Fibroblast of skin of abdomen (primary cell): Measurements from ENCODE around the gene THRB.

ENCODE experiments used
- DNase-seq: peaks from one replicate; pipeline ENCODE4 v3.0.0-alpha.2; 2013

THRB gene

DNA sequence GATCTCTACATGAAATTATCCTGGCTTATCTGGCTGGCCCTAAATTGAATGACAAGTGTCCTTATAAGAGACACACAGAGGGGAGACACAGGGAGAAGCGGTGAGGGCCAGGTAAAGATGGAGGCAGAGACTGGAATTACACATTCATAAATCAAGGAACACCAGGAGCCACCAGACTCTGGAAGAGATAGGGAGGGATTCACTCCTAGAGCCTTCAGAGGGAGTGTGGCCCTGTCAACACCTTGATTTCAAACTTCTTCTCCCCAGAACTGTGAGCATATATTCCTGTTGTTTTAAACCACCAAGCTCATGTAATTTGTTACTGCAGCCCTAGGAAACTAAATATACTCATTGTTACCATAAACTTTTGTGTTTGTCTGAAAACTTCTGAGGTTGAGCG lies 193.7 kb downstream of the THRB start:
- no peak for DNase-seq

DNA sequence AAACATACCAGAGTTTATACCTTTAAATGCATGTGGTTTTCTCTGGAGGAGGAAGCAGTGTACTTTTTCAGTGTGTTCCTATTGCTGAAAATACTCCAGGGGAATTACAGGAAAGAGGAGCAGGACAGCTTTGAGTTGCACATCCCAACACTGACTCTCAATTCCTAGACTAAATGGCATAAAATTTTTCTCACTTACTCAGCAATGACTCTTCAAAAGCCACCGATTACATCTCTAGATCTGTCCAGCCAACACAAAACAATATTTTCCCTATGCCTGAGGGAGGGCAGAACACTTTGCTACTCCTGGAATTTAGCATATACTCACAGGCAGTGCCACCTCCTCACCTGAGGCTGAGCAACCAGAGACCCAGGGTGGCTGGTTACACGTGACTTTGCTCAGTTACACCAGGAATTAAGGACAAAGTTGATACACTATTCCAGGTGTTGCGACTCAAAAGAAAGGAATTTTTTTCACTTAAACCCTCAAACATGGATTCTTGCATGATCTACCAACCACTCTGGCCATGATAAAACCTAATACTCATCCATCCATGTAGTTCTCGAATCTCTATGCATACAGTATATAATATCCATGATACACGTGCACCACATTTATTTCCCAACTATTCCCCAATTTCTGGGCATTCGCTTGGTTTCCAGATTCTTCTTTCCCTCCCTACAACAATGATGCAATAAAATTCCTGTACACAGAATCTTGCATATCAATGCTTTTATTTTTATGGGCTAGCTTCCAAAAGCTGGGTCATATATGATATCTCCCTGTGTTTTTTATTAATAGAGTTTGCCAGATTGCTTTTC lies 194.6 kb downstream of the THRB start:
- peak; percentile 89 for DNase-seq

DNA sequence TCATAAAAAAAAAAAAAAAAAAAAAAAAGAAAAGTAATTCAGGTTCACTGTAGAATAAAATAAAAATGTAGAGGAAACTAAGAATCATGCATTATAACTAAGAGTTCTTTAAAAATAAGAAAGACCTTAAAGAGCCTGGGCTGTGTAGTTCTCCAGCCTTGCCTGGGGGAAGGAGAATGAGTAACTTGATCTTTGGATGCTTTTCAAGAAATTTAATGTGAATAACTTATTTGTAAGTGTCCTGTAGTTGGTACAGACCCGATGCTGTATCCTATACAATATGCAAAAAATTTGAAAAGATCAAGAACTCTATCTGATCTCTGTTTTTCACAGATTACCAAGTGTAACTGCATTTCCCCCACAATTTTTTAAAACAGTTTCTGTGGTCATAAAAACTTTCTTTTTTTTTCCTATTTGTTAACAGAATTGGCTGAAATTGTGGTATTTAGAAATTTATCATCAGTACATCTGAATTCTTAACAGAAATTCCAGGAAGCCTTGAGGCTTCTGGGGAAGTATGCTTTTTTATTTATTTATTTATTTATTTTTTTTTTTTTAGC lies 195.3 kb downstream of the THRB start:
- no peak for DNase-seq

DNA sequence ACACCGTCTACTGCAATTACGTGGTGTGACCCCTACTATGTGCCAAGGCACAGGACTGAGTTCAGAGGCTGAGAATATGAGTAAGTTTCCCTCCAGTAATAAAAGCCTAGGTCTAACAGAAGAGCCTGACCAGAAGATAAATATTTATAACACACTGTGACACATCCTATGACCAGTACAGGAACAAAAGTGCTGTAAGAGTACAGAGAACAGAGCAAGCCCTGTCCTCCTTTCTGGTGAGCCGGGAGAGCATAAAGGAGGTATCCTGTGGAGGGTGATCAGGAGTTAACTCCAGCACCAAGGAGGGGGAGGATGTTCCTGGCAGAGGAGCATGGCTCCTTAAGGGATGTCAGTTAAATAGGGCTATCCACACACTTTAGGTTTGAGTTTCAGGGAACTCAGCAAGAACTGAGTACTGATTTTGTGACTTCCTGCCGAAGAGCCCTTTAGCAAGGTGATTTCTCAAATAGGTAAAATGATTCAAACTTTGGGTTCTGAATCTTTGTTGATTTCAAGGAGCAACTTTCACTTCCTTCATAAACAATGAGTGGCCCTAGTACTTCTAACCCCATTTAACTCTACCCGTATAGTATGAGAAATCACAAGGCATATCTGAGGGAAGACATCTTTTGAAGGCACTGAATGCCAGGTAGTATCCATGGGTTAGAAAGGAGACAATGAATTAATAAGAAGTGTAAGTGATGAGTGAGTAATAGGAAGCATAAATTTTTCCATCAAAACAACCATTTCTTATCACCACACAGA lies 198.0 kb downstream of the THRB start:
- DNase-seq, result no peak

DNA sequence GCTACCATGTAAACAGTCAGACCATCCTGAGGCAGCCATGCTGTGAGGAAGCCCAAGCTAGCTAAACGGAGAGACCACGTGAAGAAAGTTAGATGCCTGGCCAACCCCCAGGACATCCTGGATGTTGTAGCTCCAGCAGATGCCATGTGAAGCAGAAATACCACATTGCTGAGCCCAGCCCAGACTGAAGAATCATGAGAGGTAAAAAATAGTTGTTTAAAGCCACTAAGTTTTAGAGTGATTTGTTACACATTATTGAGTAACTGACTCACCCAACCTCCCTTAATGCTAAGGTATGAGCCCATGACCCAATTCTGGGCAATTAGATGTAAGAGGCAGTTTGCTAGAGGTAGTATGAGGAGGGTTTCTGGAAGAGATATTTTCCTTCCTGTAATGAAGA lies 200.5 kb downstream of the THRB start:
- peak; percentile 14 for DNase-seq

DNA sequence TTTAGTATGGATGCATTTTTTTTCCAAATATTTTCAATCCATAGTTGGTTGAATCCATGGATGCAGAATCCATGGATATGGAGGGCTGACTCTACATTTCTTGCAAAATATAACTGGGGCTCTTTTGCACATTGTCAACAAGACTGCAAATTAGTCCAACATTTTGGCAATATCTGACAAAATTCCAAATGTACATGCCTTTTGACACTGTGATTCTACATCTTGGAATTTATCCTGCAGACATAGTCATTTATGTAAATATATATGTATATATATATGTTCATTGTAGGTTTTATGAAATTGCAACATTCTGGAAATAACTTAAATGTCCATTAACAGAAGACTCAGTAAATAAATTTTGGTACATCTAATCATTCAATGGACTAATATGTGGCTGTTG lies 203.0 kb downstream of the THRB start:
- peak; percentile 48 for DNase-seq

DNA sequence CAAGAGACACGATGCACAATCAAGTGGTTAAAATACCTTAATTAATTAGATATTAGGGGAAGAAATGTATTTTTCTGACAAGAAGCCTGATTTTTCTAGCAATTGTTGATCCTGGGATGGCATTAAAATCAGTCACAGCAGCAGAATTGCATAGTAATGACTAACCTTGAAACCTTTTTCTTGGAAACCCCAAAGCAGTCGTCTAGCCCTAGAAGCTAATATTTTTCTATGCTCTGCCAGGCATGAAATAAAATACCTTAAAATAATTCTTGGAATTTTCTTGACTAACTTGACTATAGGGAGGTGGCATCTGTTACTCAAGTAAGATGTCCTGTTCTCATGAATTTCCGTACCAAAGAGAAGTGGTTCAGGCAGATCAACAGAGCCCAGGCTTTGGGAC lies 204.1 kb downstream of the THRB start:
- peak; percentile 37 for DNase-seq

DNA sequence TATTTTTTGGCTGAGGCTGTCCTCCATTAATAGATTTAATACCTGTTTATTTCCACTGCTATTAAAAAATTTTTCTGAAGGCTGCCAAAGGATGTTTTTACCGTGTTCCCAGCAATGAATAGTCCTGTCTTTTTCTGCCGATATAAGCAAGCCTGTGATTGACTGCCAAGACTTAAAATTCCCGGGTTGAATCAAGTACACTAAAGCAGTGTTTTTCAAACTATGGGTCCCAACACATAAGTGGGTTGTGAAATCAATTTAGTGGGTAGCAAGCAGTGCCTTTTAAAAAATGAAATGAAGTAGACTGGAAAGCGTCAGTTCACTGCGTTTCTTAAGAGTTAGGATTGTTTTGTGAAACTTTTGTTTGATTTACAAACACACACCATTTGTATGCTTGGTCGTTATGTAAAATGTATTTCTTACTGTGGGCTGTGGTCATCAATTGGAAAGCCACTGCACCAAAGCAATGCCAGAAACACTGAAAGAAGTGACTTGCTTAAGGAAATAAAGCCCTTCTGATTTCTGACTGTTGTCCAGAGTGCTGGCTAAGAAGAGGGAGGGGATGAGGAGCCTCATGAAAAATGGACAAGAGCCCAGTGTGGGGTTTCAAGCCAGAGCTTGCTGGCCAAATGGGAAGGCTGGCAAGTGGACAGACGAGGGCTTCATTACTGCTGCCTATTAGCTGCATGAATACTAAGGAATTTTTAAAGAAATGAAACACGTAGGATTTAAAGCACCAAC lies 206.0 kb downstream of the THRB start:
- no peak for DNase-seq

DNA sequence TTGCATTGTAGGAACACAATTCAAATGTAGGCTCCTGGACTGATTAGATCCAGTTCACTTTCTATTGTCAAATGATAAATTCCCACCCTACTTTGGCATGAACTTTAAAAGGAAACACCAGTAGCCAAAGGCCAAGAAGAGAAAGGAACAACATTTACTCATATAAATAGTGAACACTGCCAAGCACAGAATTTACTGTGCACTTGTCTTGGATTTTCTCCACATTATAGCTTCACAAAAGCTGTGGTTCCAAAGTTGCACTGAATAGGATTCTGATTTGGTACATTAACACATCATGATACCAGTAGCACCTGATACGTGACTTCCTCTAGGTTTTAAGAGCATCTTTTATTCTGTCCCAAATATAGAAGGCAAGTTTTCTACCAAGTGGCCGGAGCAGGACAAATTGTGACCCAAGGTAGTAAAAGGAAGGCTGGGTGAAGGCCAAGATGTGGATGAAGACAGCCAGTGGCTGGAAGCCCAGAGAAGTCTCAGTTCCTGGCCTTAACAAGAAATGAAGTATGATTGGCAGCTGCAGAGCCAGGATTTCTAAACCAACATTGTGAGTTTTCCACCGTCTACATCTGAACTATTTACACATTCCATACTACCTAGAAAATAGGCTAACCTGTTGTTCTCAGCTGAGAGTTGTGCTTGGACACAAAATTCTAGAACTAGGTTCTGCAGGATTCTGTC lies 206.7 kb downstream of the THRB start:
- DNase-seq, result no peak

DNA sequence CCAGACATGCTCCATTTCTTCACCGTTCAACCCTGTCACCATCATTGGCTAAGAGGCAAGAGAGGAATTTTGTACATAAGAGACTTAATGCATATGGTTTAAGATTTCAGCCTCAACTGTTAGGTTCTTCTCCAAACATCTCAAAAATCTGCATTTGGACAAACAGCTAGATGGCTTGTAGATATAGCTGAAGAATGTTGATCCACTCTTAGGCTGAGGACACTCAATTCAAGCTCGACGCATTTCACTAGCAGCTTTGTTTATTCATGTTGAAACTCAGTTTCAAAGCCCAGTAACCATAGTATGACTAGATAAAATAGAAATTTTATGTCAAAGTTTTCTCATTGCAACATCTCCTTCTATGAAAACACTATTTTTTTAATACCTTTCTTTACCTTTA lies 208.2 kb downstream of the THRB start:
- no peak for DNase-seq

DNA sequence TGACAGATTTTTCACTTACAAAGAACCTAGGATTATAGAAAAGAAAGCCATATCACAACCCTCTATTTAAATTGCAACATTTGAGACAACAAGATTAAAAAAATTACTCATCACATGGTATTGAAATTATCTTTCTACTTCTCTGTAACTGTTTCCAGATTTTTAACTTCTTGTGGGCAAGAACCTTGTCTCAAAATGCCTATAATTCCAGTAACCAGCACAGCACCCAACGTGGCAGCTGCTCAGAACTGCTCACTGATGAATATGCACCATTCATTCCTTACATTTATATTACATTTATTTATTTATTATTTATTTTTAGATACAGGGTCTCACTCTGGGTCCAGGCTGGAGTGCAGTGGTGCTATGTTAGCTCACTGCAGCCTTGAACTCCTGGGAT lies 216.1 kb downstream of the THRB start:
- DNase-seq, result peak; percentile 67

DNA sequence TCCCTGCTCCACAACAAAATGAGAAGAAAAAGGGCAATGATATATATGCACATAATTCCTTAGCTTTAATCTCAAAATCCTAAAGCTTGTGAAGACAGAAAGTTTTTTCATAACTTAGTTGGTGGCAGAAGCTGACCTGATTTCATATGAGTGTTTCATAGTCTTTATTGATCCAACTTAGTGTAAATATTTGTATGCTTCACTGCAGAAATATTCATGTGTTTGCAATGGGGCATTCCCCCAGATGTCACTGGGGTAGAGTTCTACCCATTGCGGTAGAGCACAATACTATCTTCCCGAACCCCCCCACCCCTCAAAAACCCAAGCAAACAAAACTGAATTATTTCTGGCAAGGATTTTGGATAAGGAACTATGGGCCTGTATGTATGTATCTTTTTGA lies 221.2 kb downstream of the THRB start:
- no peak for DNase-seq

DNA sequence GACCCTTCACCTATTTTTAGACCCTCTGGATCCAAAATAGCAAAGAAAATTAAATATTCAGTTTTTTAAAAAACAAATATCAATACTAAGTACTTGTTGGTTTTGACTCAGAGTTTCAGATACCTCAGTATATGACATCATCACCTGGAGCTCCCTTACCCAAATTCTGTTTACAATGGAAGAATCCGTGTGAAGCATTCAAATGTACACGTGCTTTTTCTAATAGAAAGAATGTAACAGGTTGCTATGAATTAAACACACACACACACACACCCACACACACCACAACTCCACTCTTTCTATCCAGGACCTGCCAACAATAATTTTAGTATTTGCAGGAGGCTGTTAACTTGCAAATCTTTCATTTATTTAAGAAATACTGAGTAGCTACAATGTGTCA lies 221.8 kb downstream of the THRB start:
- DNase-seq, result peak; percentile 8

DNA sequence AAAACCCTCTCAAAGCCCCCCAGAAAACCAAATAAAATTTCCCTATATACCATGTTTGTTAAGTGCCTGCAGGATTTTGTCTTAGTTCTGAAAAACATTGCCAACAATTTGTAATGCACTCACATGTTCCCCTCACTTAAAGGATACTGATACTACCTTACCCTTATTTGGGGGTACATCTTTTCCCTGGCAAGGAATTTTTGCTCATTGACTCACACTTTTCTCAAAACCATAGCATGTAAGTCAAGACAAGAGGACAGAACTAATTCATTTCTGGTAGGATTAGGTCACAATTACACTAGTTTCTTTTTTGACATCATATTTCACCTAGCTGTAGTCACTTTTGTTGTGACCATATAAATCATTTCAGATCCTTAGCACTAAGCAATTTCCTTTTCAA lies 222.2 kb downstream of the THRB start:
- peak; percentile 14 for DNase-seq

DNA sequence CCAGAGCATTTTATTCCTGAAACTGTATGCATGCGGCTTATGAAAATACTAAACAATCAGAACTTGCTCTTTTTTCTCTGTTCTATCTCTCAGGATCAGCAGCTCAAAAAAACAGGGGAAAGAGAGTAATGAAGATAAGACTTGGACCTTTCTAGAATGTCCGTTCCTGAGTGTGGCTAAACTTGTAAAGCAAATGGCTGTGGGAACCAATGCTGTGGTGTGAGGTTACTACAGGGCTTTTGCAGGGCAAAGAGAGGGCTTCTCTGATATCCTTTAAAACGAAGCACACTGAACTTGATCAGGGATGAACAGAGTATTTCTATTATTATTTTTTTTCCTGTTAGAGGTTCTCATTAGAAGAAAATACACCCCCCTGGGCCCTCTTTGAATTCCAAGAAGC lies 223.4 kb downstream of the THRB start:
- no peak for DNase-seq

DNA sequence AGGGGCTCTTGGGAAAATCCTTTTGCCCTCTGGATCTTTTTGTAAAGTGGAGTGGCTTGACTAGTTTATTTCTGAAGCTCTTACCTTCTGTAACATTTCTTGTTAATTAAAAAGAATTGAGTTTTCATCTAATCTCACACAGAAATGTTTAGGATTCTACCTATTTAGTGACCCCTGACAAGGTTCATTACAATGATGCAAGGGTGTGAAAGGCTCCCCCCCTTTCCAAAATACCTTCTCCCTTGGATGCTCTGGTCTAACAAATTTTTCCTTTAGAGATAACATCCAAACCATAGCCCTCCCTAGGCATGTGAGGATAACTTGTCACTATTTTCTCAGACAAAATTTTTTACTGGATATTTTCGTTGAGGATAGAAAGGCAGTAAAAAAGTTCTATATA lies 223.9 kb downstream of the THRB start:
- no peak for DNase-seq

DNA sequence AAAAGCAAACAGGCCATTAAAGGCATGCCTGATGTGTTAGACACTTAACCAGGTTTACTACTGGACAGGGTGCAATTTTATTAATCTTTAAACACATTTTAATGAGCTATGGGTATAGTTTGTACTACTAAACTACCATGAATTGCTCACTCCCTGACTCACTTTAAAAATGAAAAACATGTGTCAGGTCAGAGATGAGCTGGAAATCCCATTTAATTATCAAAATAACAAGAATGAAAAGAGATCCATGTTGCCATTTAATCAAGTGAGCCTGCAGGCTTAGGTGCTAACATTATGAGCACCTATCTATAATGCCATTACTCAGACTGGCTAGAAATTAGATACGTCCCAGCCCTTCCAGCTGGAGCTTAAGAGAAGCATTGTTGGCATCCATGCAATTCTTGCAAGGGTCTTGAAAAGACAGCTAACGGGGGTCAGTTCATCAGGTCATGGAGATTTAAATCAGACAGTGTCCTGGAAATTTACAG lies 224.4 kb downstream of the THRB start:
- DNase-seq, result peak; percentile 53

DNA sequence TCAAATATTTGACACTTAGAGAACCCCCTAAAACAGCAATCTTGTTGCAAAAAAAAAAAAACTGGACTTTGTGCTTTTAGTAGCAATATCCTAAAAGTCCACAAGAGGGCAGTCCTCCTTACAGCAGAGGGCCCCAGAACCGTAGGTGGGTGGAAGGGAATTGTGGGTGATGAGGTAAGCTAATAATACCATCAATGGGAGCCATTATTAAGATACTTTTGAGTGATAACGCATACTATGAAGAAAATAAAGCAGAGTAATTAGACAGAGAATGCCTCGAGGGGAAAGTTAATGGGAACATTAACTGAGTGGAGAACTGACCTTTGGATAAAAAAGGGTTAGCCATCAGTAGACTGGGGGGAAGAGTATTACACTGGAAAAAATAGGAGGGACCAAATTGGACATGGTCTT lies 229.9 kb downstream of the THRB start:
- DNase-seq, result peak; percentile 42

DNA sequence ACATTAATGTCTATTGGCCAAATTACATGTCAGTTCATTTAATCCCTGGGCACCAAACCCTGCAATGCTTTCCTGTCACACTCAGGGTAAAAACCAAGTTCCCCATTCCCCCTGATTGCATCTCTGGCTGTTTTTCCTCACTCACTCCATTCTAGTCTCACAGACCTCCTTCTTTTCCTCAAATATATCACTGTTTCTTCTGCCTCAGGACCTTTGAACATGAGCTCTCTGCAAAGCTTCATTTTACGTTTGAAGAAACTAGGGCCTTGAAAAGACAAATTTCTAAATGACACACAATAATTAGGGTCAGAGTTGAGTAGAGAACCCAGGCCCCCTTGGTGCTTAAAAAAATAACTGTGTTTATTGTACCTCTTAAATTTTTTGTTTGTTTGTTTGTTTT lies 230.6 kb downstream of the THRB start:
- DNase-seq, result no peak

DNA sequence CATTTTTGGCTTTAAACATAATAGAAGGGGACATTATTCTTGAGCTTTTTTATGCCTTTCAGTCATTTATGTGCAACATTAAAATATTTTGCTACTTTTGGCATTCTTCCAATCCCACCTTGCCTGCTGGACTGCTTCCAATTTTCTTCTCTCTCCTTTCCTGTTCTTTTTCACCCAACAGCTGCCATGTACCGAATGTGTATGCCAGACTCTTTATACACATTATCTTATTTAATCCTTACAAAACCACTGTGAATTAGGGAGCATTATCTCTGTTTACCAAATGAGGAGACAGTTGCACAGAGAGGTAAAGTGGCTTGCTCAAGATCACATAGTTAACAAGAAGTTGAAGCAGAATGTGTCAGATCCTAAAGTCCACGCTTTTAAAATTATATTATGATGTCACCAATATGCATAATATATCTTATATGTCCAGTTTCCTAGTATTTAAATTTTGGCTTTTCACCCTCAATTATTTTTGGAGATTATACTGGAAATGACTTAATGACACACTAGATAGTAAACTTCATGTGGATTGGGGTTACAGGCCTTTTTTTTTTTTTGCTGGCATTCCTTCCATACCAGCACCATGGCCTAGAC lies 231.5 kb downstream of the THRB start:
- no peak for DNase-seq

DNA sequence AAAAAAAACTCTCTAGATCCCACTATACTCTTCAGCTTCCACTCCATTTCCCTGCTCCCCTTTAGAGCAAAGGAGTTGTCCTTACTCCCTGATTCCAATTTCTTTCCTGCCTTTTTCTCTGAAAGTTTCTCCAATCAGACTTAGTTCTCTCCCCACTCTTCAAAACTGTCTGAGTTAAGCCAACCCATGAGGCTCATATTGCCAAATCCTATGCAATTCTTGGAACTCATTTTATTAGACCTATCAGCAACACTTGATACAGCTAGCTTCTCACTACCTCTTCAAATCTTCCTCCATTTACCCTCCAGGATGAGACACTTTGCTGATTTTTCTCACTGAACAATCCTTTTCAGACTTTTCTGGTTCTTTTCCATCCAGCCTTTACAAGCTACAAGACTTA lies 233.1 kb downstream of the THRB start:
- no peak for DNase-seq
